ENCODE data around the gene KCNQ1.

Gene KCNQ1

GRCh38 chr11:2555891-2556290 lies 111.1 kb downstream of the KCNQ1 start:
- H2AFZ ChIP-seq (ENCODE audit: low read length, unreplicated experiment), result no peak overlapping the region
- peaks cover 31% of the 10 kb centered on the region for H3K27me3 ChIP-seq (ENCODE audit: insufficient read depth, low read length)
- no peak overlapping the region for H3K27ac ChIP-seq (ENCODE audit: low read depth, low read length)
- no peaks in the 10 kb centered on the region for H3K36me3 ChIP-seq (ENCODE audit: insufficient read depth, low read length)
- H3K4me3 ChIP-seq (ENCODE audit: low read depth, low read length), result no peak overlapping the region
- no peaks in the 10 kb centered on the region for H3K79me2 ChIP-seq (ENCODE audit: control insufficient read depth, insufficient read depth, low read length, unreplicated experiment)
- H3K4me1 ChIP-seq (ENCODE audit: control insufficient read depth, insufficient read depth, low read length, unreplicated experiment), result no peaks in the 10 kb centered on the region

- H3K27me3 ChIP-seq (ENCODE audit: insufficient read depth, low read length), result peaks cover 18% of the 10 kb centered on the region; the same call in 1 of the 2 replicates
- no peaks in the 10 kb centered on the region for H3K79me2 ChIP-seq (ENCODE audit: control insufficient read depth, insufficient read depth, low read length, unreplicated experiment)
- no peak overlapping the region for H2AFZ ChIP-seq (ENCODE audit: low read length, unreplicated experiment)
- H3K36me3 ChIP-seq (ENCODE audit: insufficient read depth, low read length), result no peaks in the 10 kb centered on the region
- H3K4me3 ChIP-seq (ENCODE audit: low read depth, low read length), result no peak overlapping the region
- H3K27ac ChIP-seq (ENCODE audit: low read depth, low read length), result no peak overlapping the region
- no peaks in the 10 kb centered on the region for H3K4me1 ChIP-seq (ENCODE audit: control insufficient read depth, insufficient read depth, low read length, unreplicated experiment)
Measured at GRCh38 chr11:2557381-2557780, 112.6 kb downstream of the KCNQ1 start.

- Histone ChIP-seq H3K36me3 (ENCODE audit: insufficient read depth, low read length) (no peaks in the 10 kb centered on the region), H3K4me3 (ENCODE audit: low read depth, low read length) (no peak overlapping the region), H3K79me2 (ENCODE audit: control insufficient read depth, insufficient read depth, low read length, unreplicated experiment) (no peaks in the 10 kb centered on the region), H3K4me1 (ENCODE audit: control insufficient read depth, insufficient read depth, low read length, unreplicated experiment) (no peaks in the 10 kb centered on the region), H3K27ac (ENCODE audit: low read depth, low read length) (no peak overlapping the region), H2AFZ (ENCODE audit: low read length, unreplicated experiment) (no peak overlapping the region), H3K27me3 (ENCODE audit: insufficient read depth, low read length) (peaks cover 18% of the 10 kb centered on the region; the same call in 1 of the 2 replicates)
Measured at GRCh38 chr11:2558397-2558796, 113.6 kb downstream of the KCNQ1 start.

GRCh38 chr11:2558861-2559526 lies 114.2 kb downstream of the KCNQ1 start:
- H2AFZ ChIP-seq (ENCODE audit: low read length, unreplicated experiment), result no peak overlapping the region
- H3K27ac ChIP-seq (ENCODE audit: low read depth, low read length), result no peak overlapping the region
- H3K36me3 ChIP-seq (ENCODE audit: insufficient read depth, low read length), result no peaks in the 10 kb centered on the region
- H3K79me2 ChIP-seq (ENCODE audit: control insufficient read depth, insufficient read depth, low read length, unreplicated experiment), result no peaks in the 10 kb centered on the region
- no peak overlapping the region for H3K4me3 ChIP-seq (ENCODE audit: low read depth, low read length)
- no peaks in the 10 kb centered on the region for H3K4me1 ChIP-seq (ENCODE audit: control insufficient read depth, insufficient read depth, low read length, unreplicated experiment)
- peaks cover 18% of the 10 kb centered on the region; the same call in 1 of the 2 replicates for H3K27me3 ChIP-seq (ENCODE audit: insufficient read depth, low read length)

- H3K27me3 ChIP-seq (ENCODE audit: insufficient read depth, low read length), result peaks cover 10% of the 10 kb centered on the region; the same call in 1 of the 2 replicates
- H3K27ac ChIP-seq (ENCODE audit: low read depth, low read length), result no peak overlapping the region
- H3K79me2 ChIP-seq (ENCODE audit: control insufficient read depth, insufficient read depth, low read length, unreplicated experiment), result no peaks in the 10 kb centered on the region
- H3K4me3 ChIP-seq (ENCODE audit: low read depth, low read length), result no peak overlapping the region
- H3K36me3 ChIP-seq (ENCODE audit: insufficient read depth, low read length), result no peaks in the 10 kb centered on the region
- H2AFZ ChIP-seq (ENCODE audit: low read length, unreplicated experiment), result no peak overlapping the region
- no peaks in the 10 kb centered on the region for H3K4me1 ChIP-seq (ENCODE audit: control insufficient read depth, insufficient read depth, low read length, unreplicated experiment)
Measured at GRCh38 chr11:2559527-2560311, 114.9 kb downstream of the KCNQ1 start.

DNA sequence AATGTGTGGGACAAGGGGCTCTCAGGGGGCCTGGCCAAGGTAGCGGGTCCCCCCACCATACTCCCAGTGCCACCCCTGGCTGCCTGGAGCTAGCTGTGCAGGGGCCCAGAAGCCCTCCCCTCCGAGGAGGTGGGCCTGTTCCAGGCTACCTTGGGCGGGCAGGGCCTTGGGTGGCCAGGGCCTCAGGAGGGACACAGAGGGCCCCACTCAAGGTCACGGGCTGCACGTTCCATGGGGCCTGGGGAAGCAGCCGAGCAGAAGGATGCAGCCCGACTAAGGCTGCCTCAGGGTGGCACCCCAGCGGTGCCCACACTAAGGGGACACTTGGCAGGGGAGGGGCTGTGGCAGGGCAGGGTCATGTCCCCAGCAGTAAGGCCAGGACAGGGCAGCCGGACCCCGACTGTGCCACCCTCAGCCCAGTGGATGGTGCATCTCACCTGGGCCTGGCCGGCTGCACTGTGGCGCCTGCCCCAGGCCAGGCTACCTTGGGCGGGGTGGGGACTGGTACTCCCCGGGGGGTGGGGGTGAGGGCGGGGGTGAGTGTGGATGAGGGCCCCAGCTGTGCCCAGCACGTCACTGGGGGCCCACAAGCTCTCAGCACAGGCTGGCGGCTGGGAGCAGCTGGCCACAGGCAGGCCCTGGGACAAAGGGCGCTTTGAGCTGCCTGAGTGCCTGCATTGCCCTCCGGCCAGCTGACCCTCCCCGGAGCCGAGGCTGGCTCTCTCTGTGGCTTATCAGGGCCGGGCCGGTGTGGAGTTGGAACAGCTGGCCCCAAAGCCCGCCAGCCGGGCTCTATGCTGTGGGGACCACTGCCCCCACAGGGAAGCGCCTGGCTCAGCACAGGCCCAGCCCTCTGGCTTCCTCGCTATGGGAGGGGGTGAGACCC lies 117.1 kb downstream of the KCNQ1 start:
- Histone ChIP-seq H3K27me3 (ENCODE audit: insufficient read depth, low read length) (peaks cover 5% of the 10 kb centered on the region; the same call in 1 of the 2 replicates), H3K36me3 (ENCODE audit: insufficient read depth, low read length) (no peaks in the 10 kb centered on the region), H3K27ac (ENCODE audit: low read depth, low read length) (no peak overlapping the region), H3K79me2 (ENCODE audit: control insufficient read depth, insufficient read depth, low read length, unreplicated experiment) (no peaks in the 10 kb centered on the region), H3K4me1 (ENCODE audit: control insufficient read depth, insufficient read depth, low read length, unreplicated experiment) (no peaks in the 10 kb centered on the region), H2AFZ (ENCODE audit: low read length, unreplicated experiment) (no peak overlapping the region), H3K4me3 (ENCODE audit: low read depth, low read length) (no peak overlapping the region)

DNA sequence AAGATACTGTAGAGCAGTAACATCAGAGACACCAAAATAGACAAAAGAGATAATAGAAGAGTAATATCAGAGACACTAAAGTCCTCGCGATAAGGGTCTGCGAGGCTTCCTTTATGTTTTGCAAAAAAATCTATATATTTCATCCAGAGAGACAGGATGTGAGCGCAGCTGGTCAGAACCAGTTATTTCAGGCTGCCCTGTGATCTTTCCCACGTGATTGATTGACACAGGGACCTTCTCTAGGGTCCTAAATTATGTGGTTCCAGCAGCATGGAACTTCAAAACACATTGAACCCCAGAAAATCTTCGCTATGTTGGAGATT lies 118.0 kb downstream of the KCNQ1 start:
- no peaks in the 10 kb centered on the region for H3K4me1 ChIP-seq (ENCODE audit: control insufficient read depth, insufficient read depth, low read length, unreplicated experiment)
- H3K27me3 ChIP-seq (ENCODE audit: insufficient read depth, low read length), result 0 out of 2 replicates have a peak, but pooled peaks cover under 1% of the 10 kb centered on the region
- no peak overlapping the region for H3K27ac ChIP-seq (ENCODE audit: low read depth, low read length)
- H2AFZ ChIP-seq (ENCODE audit: low read length, unreplicated experiment), result no peak overlapping the region
- no peaks in the 10 kb centered on the region for H3K79me2 ChIP-seq (ENCODE audit: control insufficient read depth, insufficient read depth, low read length, unreplicated experiment)
- H3K4me3 ChIP-seq (ENCODE audit: low read depth, low read length), result no peak overlapping the region
- H3K36me3 ChIP-seq (ENCODE audit: insufficient read depth, low read length), result no peaks in the 10 kb centered on the region

- no peak overlapping the region for H3K27ac ChIP-seq (ENCODE audit: low read depth, low read length)
- no peaks in the 10 kb centered on the region for H3K27me3 ChIP-seq (ENCODE audit: insufficient read depth, low read length)
Measured at GRCh38 chr11:2563213-2564007, 118.6 kb downstream of the KCNQ1 start.

DNA sequence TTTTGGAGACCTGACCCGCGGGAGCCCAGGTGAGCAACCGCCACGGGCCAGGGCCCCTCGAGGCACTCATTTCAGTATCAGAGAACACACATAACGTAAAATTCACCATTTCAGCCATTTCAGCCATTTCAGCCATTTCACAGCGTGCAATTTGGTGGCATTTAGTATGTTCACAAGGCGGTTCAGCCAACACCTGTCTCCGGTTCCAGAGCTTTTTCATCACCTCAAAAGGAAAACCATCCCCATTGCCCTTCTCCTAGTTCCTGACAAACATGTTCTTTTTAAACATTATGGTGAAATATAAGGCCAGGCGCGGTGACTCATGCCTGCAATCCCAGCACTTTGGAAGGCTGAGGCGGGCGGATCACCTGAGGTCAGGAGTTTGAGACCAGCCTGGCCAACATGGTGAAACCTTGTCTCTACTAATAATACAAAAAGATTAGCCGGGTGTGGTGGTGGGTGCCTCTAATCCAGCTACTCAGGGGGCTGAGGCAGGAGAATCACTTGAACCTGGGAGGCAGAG lies 119.3 kb downstream of the KCNQ1 start:
- no peaks in the 10 kb centered on the region for H3K79me2 ChIP-seq (ENCODE audit: control insufficient read depth, insufficient read depth, low read length, unreplicated experiment)
- no peaks in the 10 kb centered on the region for H3K27me3 ChIP-seq (ENCODE audit: insufficient read depth, low read length)

More at GRCh38 chr11:2563213-2564007, 118.6 kb downstream of the KCNQ1 start:
- Histone ChIP-seq H3K79me2 (ENCODE audit: control insufficient read depth, insufficient read depth, low read length, unreplicated experiment) (no peaks in the 10 kb centered on the region), H3K36me3 (ENCODE audit: insufficient read depth, low read length) (no peaks in the 10 kb centered on the region), H3K4me3 (ENCODE audit: low read depth, low read length) (no peak overlapping the region), H2AFZ (ENCODE audit: low read length, unreplicated experiment) (no peak overlapping the region), H3K4me1 (ENCODE audit: control insufficient read depth, insufficient read depth, low read length, unreplicated experiment) (no peaks in the 10 kb centered on the region)

More for the DNA sequence above, 119.3 kb downstream of the KCNQ1 start:
- H3K4me1 ChIP-seq (ENCODE audit: control insufficient read depth, insufficient read depth, low read length, unreplicated experiment), result no peaks in the 10 kb centered on the region
- no peaks in the 10 kb centered on the region for H3K36me3 ChIP-seq (ENCODE audit: insufficient read depth, low read length)
- H3K4me3 ChIP-seq (ENCODE audit: low read depth, low read length), result no peak overlapping the region
- H3K27ac ChIP-seq (ENCODE audit: low read depth, low read length), result no peak overlapping the region
- H2AFZ ChIP-seq (ENCODE audit: low read length, unreplicated experiment), result no peak overlapping the region

Measured in ACC112 (cell line).